Sigmoid colon (tissue), 7 donors: Measurements from ENCODE around the gene HOOK2. TPM values are rescaled to one million over a fixed set of nuclear protein-coding genes. Genes with fewer than 3 reads are reported as not detected.

Source experiments
- DNase-seq: peaks from one replicate; pipeline ENCODE4 v3.0.0-alpha.2; 2019
- H3K27ac ChIP-seq, 4 donors: fragments of 200-600 bp; sonication (generic); one replicate each; pipeline ENCODE4 v1.5.1; 2016 to 2019; ENCODE audit warnings: mild to moderate bottlenecking in 1 of 4
- H3K27me3 ChIP-seq, 3 donors: fragments of 200-600 bp; sonication (generic); one replicate each; pipeline ENCODE4 v1.5.1; 2019; ENCODE audit warnings: mild to moderate bottlenecking in 1 of 3
- H3K36me3 ChIP-seq, 4 donors: fragments of 200-600 bp; sonication (generic); one replicate each; pipeline ENCODE4 v1.5.1; 2016 to 2019
- H3K4me1 ChIP-seq, 4 donors: fragments of 200-600 bp; sonication (generic); one replicate each; pipeline ENCODE4 v1.5.1; 2017 to 2019
- H3K4me3 ChIP-seq, 4 donors: fragments of 200-600 bp; sonication (generic); one replicate each; pipeline ENCODE4 v1.5.1; 2017 to 2019; ENCODE audit warnings: mild to moderate bottlenecking in 2 of 4, moderate library complexity in 1 of 4
- H3K9me3 ChIP-seq, 4 donors: fragments of 200-600 bp in 3 of 4; sonication (generic) in 3 of 4; one replicate each; pipeline versions ENCODE4 v1.5.1 to v1.6.1; 2013 to 2019
- EP300 ChIP-seq, 4 donors: sonication (generic); formaldehyde crosslinking; IDR thresholded peaks; one replicate each; pipeline ENCODE4 v1.6.1; 2017; ENCODE audit warnings: antibody characterized with exemption in 4 of 4
- POLR2A ChIP-seq, 2 donors: fragments of 450-650 bp; IDR thresholded peaks; one replicate each; pipeline ENCODE4 v1.6.1; 2016; ENCODE audit warnings: antibody characterized with exemption in 2 of 2, mild to moderate bottlenecking in 2 of 2, moderate library complexity in 2 of 2
- POLR2AphosphoS5 ChIP-seq, 4 donors: sonication (generic); formaldehyde crosslinking; IDR thresholded peaks; one replicate each; pipeline ENCODE4 v1.6.1; 2017; ENCODE audit warnings: antibody characterized with exemption in 4 of 4
- WGBS, 2 donors: extraction: QIAGEN DNeasy Blood & Tissue Kit; methylation state at CpG; one replicate each; pipeline ENCODE4 v1.1.7; 2013; 5-methylcytosine and 5-hydroxymethylcytosine counted together
- intact Hi-C: fragments of 100-400 bp; cut with DNase I; formaldehyde crosslinking; loops from one replicate; pipeline ENCODE4 v1.15.1; 2023
- polyA plus RNA-seq, 3 donors: library from polyadenylated mRNA; stranded (reverse); fragments of 200-250 nt; gene quantifications; one replicate each; pipeline ENCODE4 v1.2.3, GENCODE V29; 2013
- total RNA-seq, 4 donors: library from RNA; depleted of rRNA; stranded (reverse); fragments of >200 nt; gene quantifications; one replicate each; pipeline ENCODE4 v1.1.0, GENCODE V29; 2016
- TF ChIP-seq, protein P1 (sequence below), 4 experiments: fragments of 450-650 bp in 3 of 4; fragments of 200-600 bp in 1 of 4; IDR thresholded peaks; one replicate each; pipeline ENCODE4 v1.5.1; 2016 to 2019; ENCODE audit warnings: antibody characterized with exemption in 4 of 4, mild to moderate bottlenecking in 3 of 4, moderate library complexity in 2 of 4
- donor health status: healthy with polysubstance abuse.
- donor health status: Bipolar disorder and iron deficiency.
- donor health status: healthy.

HOOK2 gene
- total and polyA plus RNA-seq, 7 donors, result 10.2 to 80.4 (median 36.0) TPM

DNA sequence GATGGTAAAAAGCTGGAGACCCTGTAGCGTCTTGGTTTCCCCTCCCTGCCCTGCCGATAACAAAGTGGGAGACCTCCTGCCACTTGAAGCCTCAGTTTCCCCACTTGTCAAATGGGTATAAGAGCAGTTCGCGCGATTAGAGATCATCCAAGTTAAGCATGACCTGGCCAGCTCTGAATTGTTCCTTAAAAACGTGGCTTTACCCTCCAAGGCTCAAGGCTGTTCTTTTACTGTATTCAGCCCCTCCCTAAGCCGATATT, 52.0 kb downstream of the HOOK2 start:
- peak overlapping the region; percentile 54 to 98 (median 77) for H3K4me3 ChIP-seq
- H3K27ac ChIP-seq, result peak overlapping the region; percentile 93 to 98 (median 95)
- H3K4me1 ChIP-seq, result peaks cover 0 to 49% (median 44%) of the 10 kb centered on the region in 4 donors
- TF ChIP-seq, protein P1, sequence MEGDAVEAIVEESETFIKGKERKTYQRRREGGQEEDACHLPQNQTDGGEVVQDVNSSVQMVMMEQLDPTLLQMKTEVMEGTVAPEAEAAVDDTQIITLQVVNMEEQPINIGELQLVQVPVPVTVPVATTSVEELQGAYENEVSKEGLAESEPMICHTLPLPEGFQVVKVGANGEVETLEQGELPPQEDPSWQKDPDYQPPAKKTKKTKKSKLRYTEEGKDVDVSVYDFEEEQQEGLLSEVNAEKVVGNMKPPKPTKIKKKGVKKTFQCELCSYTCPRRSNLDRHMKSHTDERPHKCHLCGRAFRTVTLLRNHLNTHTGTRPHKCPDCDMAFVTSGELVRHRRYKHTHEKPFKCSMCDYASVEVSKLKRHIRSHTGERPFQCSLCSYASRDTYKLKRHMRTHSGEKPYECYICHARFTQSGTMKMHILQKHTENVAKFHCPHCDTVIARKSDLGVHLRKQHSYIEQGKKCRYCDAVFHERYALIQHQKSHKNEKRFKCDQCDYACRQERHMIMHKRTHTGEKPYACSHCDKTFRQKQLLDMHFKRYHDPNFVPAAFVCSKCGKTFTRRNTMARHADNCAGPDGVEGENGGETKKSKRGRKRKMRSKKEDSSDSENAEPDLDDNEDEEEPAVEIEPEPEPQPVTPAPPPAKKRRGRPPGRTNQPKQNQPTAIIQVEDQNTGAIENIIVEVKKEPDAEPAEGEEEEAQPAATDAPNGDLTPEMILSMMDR (IDR thresholded peaks at IDR 0.05), result no peak
- TF ChIP-seq POLR2A (IDR thresholded peaks at IDR 0.05), result no peak
- no peak for TF ChIP-seq POLR2AphosphoS5 (IDR thresholded peaks at IDR 0.05)
- TF ChIP-seq EP300 (IDR thresholded peaks at IDR 0.05), result no peak
- no peak for DNase-seq
- no peaks in the 10 kb centered on the region for H3K27me3 ChIP-seq
- peaks cover 0 to 18% (median 6%) of the 10 kb centered on the region in 4 donors for H3K36me3 ChIP-seq
- WGBS, 2 donors, result 1% methylated on average over 7 of the region's 7 CpGs
- H3K9me3 ChIP-seq, result no peaks in the 10 kb centered on the region
- intact Hi-C loops, result loop anchor here (2.0 kb wide), 1 partner anchor 43 kb away; the partner anchor contains the start of gene DHPS

DNA sequence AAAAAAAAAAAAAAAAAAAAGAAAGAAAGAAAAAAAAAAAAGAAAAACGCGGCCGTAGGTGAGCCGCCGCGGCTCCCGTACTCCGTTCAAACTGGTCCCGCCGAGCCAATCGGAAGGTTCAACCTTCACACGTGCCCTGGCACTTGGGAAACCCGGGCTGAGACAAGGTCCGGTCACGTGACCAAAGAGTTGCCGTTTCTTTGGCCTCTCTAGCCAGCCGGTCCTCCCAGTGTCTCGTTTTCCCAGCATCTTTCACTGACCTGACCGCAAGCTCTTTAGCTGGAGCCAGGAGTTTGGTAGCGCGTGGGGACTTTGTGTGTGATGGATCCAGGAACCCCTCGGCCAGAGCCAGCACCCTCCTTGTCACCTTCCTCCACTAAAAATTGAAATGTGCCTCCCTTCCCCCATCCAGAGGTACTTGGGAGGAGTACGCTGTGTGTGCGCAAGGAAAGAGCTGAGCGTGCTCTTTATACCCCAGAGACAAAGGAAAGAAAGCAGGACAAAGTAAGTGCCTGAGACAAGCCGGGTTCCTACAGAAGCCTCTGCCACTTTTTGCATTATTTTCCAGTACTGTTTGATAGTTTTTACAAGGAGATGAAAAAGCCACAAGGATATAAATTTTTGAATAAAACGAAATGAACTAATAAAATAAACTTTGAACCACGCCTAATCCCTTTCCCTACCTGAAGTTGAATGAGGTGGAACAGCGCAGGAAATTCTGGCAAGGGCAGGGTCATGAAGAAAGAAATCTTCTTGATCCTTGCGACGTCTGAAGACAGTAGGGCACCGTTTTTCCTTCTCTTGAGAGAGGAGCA, 52.6 kb downstream of the HOOK2 start:
- WGBS, 2 donors, result 0 to 1% methylated on average over 32 of the region's 32 CpGs
- H3K27me3 ChIP-seq, result no peaks in the 10 kb centered on the region
- H3K27ac ChIP-seq, result peak overlapping the region; percentile 93 to 98 (median 95)
- TF ChIP-seq EP300 (IDR thresholded peaks at IDR 0.05) (peak in 1 of 4 donors; percentile 13), POLR2A (IDR thresholded peaks at IDR 0.05) (peak in 1 of 2 donors; percentile 39), POLR2AphosphoS5 (IDR thresholded peaks at IDR 0.05) (peak; percentile 51 to 83 (median 74))
- TF ChIP-seq, protein P1 (IDR thresholded peaks at IDR 0.05), result no peak
- H3K9me3 ChIP-seq, result no peaks in the 10 kb centered on the region
- peaks cover 0 to 18% (median 9%) of the 10 kb centered on the region in 4 donors for H3K36me3 ChIP-seq
- peaks cover 0 to 49% (median 44%) of the 10 kb centered on the region in 4 donors for H3K4me1 ChIP-seq
- intact Hi-C loops, result loop anchor here (2.0 kb wide), 1 partner anchor 42 kb away; the partner anchor contains the start of gene DHPS
- H3K4me3 ChIP-seq, result peak overlapping the region; percentile 54 to 98 (median 77)
- DNase-seq, result peak; percentile 99

DNA sequence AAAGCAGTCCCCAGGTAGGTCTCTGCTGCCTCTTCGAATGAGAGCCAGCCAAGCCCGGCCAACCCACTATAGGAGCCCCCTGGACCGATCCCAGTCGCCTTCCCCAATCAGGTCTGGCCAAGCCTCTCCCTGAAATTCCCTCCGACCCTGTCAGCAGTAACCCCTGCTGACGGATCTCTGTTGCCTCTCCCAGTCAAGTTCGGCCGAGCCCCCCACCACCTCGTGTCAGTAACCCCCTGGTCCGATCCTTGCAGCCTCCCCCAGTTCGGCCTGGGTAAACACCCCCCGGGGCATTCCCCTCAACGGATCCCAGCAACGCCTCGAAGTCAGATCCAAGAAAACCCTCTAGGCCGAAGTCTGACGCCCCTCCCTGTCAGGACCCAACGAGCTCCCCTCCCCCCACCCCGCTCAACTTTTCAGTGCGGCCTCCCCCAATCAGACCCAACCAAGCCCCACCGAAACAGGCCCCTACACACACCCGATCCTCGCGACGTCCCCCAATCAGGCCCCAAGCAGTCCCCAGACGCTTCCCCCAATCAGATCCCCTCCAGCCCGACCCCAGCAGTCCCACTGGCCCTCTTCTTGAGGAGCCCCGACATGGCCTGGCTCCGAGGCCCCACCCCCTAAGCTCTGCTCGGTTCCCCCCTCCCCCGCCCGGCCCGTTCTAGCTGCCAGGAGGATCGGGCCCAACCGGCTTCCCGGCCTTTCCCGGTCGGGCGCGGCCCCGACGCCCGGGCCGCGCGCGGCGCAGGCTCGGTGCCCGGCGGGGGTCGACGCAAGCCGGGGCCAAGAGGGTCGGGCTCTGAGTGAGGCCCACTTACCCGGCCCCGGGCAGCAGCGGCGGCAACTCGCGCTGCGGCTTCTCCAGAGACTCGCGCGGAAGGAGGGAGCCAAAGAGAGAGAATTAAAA, 53.4 kb downstream of the HOOK2 start:
- H3K9me3 ChIP-seq, result no peaks in the 10 kb centered on the region
- DNase-seq, result peak; percentile 90
- peak overlapping the region; percentile 93 to 98 (median 95) for H3K27ac ChIP-seq
- intact Hi-C loops, result loop anchor here (2.0 kb wide), 1 partner anchor 41 kb away; the partner anchor contains the start of gene DHPS
- H3K36me3 ChIP-seq, result peaks cover under 1 to 24% (median 11%) of the 10 kb centered on the region in 4 donors
- H3K4me1 ChIP-seq, result peaks cover 0 to 49% (median 44%) of the 10 kb centered on the region in 4 donors
- TF ChIP-seq EP300 (IDR thresholded peaks at IDR 0.05), result no peak
- TF ChIP-seq, protein P1 (IDR thresholded peaks at IDR 0.05), result no peak
- TF ChIP-seq POLR2AphosphoS5 (IDR thresholded peaks at IDR 0.05), result no peak
- TF ChIP-seq POLR2A (IDR thresholded peaks at IDR 0.05), result no peak
- WGBS, 2 donors, result 0 to 1% methylated on average over 65 of the region's 65 CpGs
- H3K27me3 ChIP-seq, result no peaks in the 10 kb centered on the region
- H3K4me3 ChIP-seq, result peak overlapping the region; percentile 54 to 98 (median 77)

DNA sequence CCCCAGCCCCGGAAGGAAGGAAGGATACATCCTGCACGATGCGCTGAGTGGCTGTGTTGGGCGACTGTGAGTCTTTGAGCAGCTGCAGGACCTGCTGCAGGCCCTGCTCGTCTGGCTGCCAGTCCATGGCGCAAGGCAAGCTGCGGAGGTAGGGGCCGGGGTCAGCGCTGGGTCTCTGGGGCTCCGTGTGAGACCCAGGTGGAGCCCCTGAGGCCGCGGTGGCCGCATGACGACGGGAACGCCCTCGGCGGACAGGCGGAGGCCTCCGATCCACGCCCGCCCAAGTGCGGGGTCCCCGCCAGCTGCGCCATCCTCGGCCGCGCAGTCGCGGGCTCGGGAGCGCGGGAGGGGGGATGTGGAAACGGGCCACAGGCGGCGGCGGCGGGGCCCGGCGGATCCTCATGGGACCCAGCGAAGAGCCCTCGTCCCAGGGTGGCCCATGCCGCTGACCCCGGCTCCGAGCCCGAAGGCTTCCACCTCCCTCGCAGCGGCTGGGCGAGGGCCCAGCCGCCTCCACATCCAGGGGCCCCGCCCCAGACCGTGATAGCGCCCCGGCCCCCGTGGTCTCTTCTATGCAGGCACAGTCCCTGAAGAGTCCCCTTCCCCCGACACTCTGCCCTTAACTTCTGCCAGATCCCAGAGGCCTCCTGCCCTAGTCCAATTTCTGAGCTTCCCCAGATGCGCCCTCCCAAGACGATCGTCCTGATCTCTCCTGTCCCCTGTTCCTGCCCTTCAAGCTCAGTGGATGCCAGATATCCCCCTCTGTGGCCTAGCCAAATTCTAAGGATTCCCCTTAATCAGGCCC, 54.3 kb downstream of the HOOK2 start:
- WGBS, 2 donors, result 13% methylated on average over 59 of the region's 59 CpGs
- Histone ChIP-seq H3K27ac (peak overlapping the region; percentile 93 to 98 (median 95)), H3K4me1 (peaks cover 0 to 49% (median 44%) of the 10 kb centered on the region in 4 donors), H3K36me3 (peaks cover 7 to 33% (median 11%) of the 10 kb centered on the region in 4 donors), H3K27me3 (no peaks in the 10 kb centered on the region), H3K4me3 (peak overlapping the region; percentile 54 to 98 (median 77)), H3K9me3 (no peaks in the 10 kb centered on the region)
- no peak for DNase-seq
- intact Hi-C loops, result no loop called here
- TF ChIP-seq EP300 (IDR thresholded peaks at IDR 0.05) (no peak), POLR2A (IDR thresholded peaks at IDR 0.05) (no peak), POLR2AphosphoS5 (IDR thresholded peaks at IDR 0.05) (no peak)
- TF ChIP-seq, protein P1 (IDR thresholded peaks at IDR 0.05), result no peak
